Measurements from ENCODE around the gene PRPF6.

PRPF6 gene

GRCh38 chr20:63946986-63947637 lies 33.8 kb upstream of the PRPF6 start:
- TF ChIP-seq CTCF (IDR thresholded peaks at IDR 0.05; ENCODE audit: borderline replicate concordance, insufficient read depth, low read depth, low read length), result no peak
- no peak overlapping the region for H3K4me3 ChIP-seq (ENCODE audit: low read depth, low read length)

GRCh38 chr20:63947638-63948456 lies 33.1 kb upstream of the PRPF6 start:
- H3K4me3 ChIP-seq (ENCODE audit: low read depth, low read length), result no peak overlapping the region
- no peak for TF ChIP-seq CTCF (IDR thresholded peaks at IDR 0.05; ENCODE audit: borderline replicate concordance, insufficient read depth, low read depth, low read length)

GRCh38 chr20:63950701-63951397 lies 30.1 kb upstream of the PRPF6 start:
- no peak overlapping the region for H3K4me3 ChIP-seq (ENCODE audit: low read depth, low read length)
- TF ChIP-seq CTCF (IDR thresholded peaks at IDR 0.05; ENCODE audit: borderline replicate concordance, insufficient read depth, low read depth, low read length), result no peak

- TF ChIP-seq CTCF (IDR thresholded peaks at IDR 0.05; ENCODE audit: borderline replicate concordance, insufficient read depth, low read depth, low read length), result no peak
- H3K4me3 ChIP-seq (ENCODE audit: low read depth, low read length), result no peak overlapping the region
These were observed 29.3 kb upstream of the PRPF6 start for GRCh38 chr20:63951398-63952209.

- H3K4me3 ChIP-seq (ENCODE audit: low read depth, low read length), result no peak overlapping the region
- no peak for TF ChIP-seq CTCF (IDR thresholded peaks at IDR 0.05; ENCODE audit: borderline replicate concordance, insufficient read depth, low read depth, low read length)
These were observed 28.8 kb upstream of the PRPF6 start for GRCh38 chr20:63952210-63952535.

- TF ChIP-seq CTCF (IDR thresholded peaks at IDR 0.05; ENCODE audit: borderline replicate concordance, insufficient read depth, low read depth, low read length), result no peak
- no peak overlapping the region for H3K4me3 ChIP-seq (ENCODE audit: low read depth, low read length)
These were observed 28.2 kb upstream of the PRPF6 start for GRCh38 chr20:63952769-63953168.
